ENCODE measurements around the gene GSK3A.

The GSK3A gene

GRCh38 chr19:42207767-42208271, 34.6 kb downstream of the GSK3A start:
- no peak overlapping the region for H3K4me3 ChIP-seq (ENCODE audit: low read depth, low read length)
- no peak for TF ChIP-seq CTCF (IDR thresholded peaks at IDR 0.05; ENCODE audit: borderline replicate concordance, insufficient read depth, low read depth, low read length)

- TF ChIP-seq CTCF (IDR thresholded peaks at IDR 0.05; ENCODE audit: borderline replicate concordance, insufficient read depth, low read depth, low read length): no peak
- no peak overlapping the region for H3K4me3 ChIP-seq (ENCODE audit: low read depth, low read length)
Measured at GRCh38 chr19:42206871-42207755, 35.3 kb downstream of the GSK3A start.

- H3K4me3 ChIP-seq (ENCODE audit: low read depth, low read length): no peak overlapping the region
- no peak for TF ChIP-seq CTCF (IDR thresholded peaks at IDR 0.05; ENCODE audit: borderline replicate concordance, insufficient read depth, low read depth, low read length)
Measured at GRCh38 chr19:42204664-42205063, 37.7 kb downstream of the GSK3A start.

GRCh38 chr19:42203700-42204099, 38.7 kb downstream of the GSK3A start:
- no peak overlapping the region for H3K4me3 ChIP-seq (ENCODE audit: low read depth, low read length)
- TF ChIP-seq CTCF (IDR thresholded peaks at IDR 0.05; ENCODE audit: borderline replicate concordance, insufficient read depth, low read depth, low read length): no peak

GRCh38 chr19:42202290-42202880, 40.0 kb downstream of the GSK3A start:
- peak overlapping the region; percentile 31 for H3K4me3 ChIP-seq (ENCODE audit: low read depth, low read length)
- no peak for TF ChIP-seq CTCF (IDR thresholded peaks at IDR 0.05; ENCODE audit: borderline replicate concordance, insufficient read depth, low read depth, low read length)

- TF ChIP-seq CTCF (IDR thresholded peaks at IDR 0.05; ENCODE audit: borderline replicate concordance, insufficient read depth, low read depth, low read length): no peak
- peak overlapping the region; percentile 31 for H3K4me3 ChIP-seq (ENCODE audit: low read depth, low read length)
Measured at GRCh38 chr19:42201489-42202289, 40.7 kb downstream of the GSK3A start.
